Activated CD8-positive, alpha-beta memory T cell treated with anti-CD3 and anti-CD28 coated beads for 24 hours (primary cell): ENCODE data around the gene CHST9.

Source experiments
- DNase-seq: peaks from one replicate; pipeline ENCODE4 v3.0.0-alpha.2; 2020

The CHST9 gene

GRCh38 chr18:27081701-27082100 is 103.4 kb downstream of the CHST9 start:
- DNase-seq: no peak

GRCh38 chr18:27075828-27076227 is 109.3 kb downstream of the CHST9 start:
- no peak for DNase-seq

GRCh38 chr18:27073404-27073830 is 111.7 kb downstream of the CHST9 start:
- no peak for DNase-seq

- DNase-seq: no peak
Measured at GRCh38 chr18:27064673-27065072, 120.4 kb downstream of the CHST9 start.

- no peak for DNase-seq
Measured at GRCh38 chr18:27062802-27063201, 122.3 kb downstream of the CHST9 start.

GRCh38 chr18:27061488-27062095 is 123.5 kb downstream of the CHST9 start:
- no peak for DNase-seq

- no peak for DNase-seq
Measured at GRCh38 chr18:27057519-27058234, 127.4 kb downstream of the CHST9 start.

- no peak for DNase-seq
Measured at GRCh38 chr18:27054926-27055325, 130.2 kb downstream of the CHST9 start.

- no peak for DNase-seq
Measured at GRCh38 chr18:27049969-27050368, 135.1 kb downstream of the CHST9 start.

GRCh38 chr18:27045342-27045741 is 139.8 kb downstream of the CHST9 start:
- DNase-seq: no peak

GRCh38 chr18:27042177-27042576 is 142.9 kb downstream of the CHST9 start:
- no peak for DNase-seq

- DNase-seq: no peak
Measured at GRCh38 chr18:27040796-27041195, 144.3 kb downstream of the CHST9 start.

- DNase-seq: no peak
Measured at GRCh38 chr18:27033722-27034121, 151.4 kb downstream of the CHST9 start.

- DNase-seq: no peak
Measured at GRCh38 chr18:27030421-27030820, 154.7 kb downstream of the CHST9 start.

- DNase-seq: no peak
Measured at GRCh38 chr18:27022477-27022876, 162.6 kb downstream of the CHST9 start.

- DNase-seq: no peak
Measured at GRCh38 chr18:27017901-27018500, 167.1 kb downstream of the CHST9 start.

- no peak for DNase-seq
Measured at GRCh38 chr18:27014841-27015240, 170.3 kb downstream of the CHST9 start.

- no peak for DNase-seq
Measured at GRCh38 chr18:27010784-27011183, 174.3 kb downstream of the CHST9 start.

GRCh38 chr18:27009293-27009692 is 175.8 kb downstream of the CHST9 start:
- no peak for DNase-seq

- DNase-seq: no peak
Measured at GRCh38 chr18:27008575-27008974, 176.5 kb downstream of the CHST9 start.

GRCh38 chr18:27007880-27008279 is 177.2 kb downstream of the CHST9 start:
- DNase-seq: no peak

GRCh38 chr18:27005589-27005988 is 179.5 kb downstream of the CHST9 start:
- no peak for DNase-seq

- no peak for DNase-seq
Measured at GRCh38 chr18:27004056-27004829, 180.9 kb downstream of the CHST9 start.

- DNase-seq: no peak
Measured at GRCh38 chr18:26999797-27000196, 185.3 kb downstream of the CHST9 start.
